HG02885 (cell line): ENCODE measurements around the gene LSMEM2.
"Not testable (repeated sequence)": the region's sequence is repeated elsewhere in the genome, so short reads cannot be mapped to it uniquely, and the experiment has no call there.

Source experiments
- ATAC-seq: cut with Tn5 transposase; IDR thresholded peaks from one replicate; pipeline ENCODE4 v1.9.1; 2021; ENCODE audit warnings: mild to moderate bottlenecking; ENCODE audit not compliant: unreplicated experiment, poor library complexity

The LSMEM2 gene

DNA sequence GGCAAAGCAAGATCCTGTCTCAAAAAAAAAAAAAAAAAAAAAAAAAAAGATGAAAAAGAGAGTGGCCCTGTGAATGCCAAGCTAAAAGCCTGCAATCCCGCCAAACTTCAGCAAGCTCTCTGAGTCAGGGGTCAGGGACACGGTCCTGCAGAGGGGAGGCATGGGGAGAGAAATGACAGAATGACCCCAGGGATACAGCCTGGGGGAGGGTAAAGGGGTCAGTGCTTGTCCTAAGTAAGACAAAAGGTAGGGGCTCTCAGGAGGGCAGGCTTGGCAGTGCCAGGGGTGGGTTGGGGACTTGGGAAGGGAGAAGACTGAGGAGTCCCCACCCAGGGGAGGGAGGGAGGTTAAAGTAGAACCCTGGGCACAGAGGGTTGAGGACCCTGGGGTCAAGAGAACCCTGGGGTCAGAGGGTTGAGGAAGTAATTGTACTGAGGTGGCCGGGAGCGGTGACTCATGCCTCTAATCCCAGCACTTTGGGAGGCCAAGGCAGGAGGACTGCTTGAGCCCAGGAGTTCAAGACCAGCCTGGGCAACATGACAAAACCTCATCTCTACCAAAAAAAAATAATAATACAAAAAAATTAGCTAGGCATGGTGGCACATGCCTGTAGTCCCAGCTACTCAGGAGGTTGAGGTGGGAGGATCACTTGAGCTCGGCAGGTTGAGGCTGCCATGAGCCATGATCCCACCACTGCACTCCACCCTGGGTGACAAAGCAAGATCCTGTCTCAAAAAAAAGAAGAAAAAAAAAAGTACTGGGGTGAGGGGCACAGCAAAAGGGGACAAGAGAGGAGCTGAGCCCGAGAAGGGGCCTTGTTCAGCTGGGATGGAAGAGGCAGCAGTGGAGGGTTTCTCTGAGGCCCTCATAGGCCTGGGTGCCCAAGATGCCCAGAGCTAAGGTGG lies 15.2 kb upstream of the LSMEM2 start:
- ATAC-seq: no peak

DNA sequence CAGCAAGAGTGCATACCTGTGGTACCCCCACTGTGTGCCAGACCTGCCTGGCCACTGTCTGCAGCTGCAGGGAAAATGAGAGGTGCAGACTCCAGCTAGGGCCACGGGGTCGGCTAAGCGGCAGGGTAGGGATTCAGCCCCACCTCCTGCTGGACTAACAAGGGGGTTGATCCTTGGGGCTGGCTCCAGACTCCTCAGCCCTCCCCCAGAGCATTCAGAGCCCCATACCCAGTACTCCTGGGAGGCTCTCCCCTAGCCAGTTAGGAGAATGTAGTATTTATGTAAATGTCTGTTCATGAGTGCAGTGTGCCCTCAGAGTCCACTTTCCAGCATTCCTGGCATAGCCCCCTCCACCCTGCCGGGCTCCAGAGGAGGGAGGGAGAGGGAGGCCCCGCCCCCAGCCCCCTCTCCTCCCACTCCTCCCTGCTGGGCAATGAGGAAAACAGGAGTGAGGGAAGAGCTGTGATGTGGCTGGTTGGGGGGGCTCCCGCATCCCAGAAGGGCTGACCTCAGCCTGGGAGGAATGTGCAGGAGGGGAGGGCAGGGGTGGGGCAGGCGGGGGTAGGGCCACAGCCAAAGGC lies 14.4 kb upstream of the LSMEM2 start:
- no peak for ATAC-seq

- ATAC-seq: no peak
Observed at GRCh38 chr3:50264964-50265485, 13.9 kb upstream of the LSMEM2 start.

GRCh38 chr3:50265571-50265970 lies 13.3 kb upstream of the LSMEM2 start:
- no peak for ATAC-seq

DNA sequence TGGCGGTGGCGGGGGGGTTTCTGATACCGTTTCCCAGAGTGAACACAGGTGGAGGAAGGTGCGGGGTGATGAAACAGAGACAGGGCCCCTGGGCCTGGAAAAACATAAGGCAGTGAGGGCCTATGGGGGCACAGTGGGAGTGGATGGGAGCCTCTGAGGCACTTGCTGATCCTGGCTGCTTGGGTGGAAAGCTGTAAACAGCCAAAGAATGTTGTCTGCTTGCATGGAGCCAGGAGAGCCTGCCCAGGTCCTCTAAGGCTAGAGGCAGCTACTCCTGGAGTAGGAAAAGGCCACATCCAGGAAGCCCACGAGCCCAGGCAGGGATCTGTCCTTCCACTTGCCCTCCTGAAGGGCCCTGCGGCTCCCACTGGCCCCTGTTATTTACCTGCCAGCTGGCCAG lies 12.9 kb upstream of the LSMEM2 start:
- no peak for ATAC-seq

DNA sequence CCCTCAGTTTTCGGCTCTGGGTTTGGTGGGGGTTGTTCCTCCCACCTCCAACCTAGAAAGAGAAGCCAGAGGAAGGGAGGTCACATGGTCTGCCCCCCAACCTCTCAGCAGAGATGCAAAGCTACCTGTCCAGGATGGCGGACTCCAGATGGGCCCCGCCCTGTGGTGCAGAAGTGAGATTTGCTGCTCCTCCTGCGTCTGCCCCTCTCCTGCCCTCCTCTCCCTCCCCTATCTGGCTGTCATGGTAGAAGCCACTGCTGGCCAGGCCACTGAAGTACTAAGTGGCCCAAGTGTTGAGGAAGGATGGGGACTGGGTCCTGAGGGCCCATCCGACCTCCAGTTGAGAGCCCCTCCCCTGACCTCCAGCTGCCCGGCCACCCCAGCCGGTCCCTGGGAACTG lies 12.1 kb upstream of the LSMEM2 start:
- no peak for ATAC-seq

DNA sequence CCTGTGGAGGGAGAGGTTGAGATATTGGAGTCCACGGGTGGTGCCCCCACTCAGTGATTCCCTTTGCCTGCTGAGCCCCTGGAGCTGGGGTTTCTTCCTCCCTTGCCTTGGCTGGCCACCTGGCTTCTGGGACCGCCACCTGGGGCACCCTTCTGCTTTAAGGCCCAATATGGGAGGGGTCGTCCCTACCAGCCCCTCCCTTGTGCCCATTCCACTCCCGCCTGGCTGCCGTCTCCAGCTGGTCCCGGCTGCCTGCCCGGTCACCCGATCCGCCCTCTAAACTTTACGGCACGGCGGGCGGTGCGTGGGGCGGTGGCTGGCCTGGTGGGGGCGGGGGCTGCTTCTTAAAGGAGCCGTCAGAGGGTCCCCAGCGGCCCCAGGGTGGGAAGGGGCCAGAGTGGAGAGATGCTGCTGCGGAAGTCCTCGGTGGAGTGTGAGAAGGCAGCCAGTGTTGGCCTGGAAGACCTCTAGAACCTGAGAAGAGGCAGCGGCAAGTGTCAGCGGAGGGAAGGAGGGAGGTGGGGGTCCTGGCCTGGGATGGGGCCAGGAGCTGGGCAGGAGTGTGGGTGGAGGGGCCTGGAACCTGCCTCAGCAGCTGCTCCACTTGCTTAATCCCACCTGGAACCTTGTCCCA lies 11.5 kb upstream of the LSMEM2 start:
- ATAC-seq: no peak

DNA sequence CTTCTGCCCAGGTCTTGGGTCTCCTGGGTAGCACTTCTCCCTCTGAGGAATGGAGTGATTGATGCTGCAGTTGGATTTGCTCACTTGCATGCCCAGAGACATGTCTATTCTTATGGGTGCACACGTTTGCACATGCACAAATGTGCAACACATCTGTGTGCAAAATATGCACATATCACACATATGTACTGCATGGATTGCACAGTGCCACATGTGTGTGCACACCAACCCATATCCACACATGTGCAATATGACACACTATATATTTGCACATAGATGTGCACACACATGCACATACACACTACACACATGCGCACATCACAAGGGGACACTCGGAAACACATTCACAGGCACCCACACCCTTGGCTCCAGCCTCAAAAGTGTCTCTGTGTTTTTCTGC lies 10.6 kb upstream of the LSMEM2 start:
- no peak for ATAC-seq

DNA sequence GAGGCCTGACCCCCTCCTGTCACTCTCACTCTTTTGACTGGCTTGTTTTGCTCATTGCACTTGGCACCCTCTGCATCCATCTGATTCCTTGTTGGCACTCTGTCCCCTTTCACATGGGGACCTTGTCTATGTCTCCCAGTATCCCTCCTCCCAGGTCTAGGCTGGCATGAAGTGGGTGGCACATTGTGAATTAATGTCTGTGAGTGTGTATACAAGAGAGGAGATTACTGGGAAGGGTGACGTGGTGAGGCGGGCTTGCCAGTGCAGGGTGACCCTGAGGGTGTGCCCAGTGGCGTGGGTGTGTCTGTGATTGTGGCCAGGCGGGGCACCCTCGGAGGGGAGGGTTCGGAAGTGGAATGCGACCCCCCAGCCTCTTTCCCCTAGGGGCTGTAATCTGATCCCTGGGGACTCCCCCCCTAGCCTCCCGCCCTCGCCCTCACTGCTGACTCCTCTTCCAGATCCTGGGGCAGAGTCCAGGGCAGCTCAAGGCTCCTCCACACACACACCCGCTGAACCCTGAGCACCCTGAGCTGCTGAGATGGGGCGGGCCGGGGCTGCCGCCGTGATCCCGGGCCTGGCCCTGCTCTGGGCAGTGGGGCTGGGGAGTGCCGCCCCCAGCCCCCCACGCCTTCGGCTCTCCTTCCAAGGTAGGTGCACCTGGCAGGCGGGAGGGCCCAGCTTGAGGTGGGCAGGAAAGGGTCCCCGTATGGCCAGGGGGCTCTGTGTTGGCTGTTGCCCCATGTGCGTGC lies 10.0 kb upstream of the LSMEM2 start, which contains the start of gene SEMA3B:
Gene SEMA3B (plus strand): TSS at position 445 of the 749 bp plus-strand sequence. CDS start 94 bp downstream, at position 539.
- no peak for ATAC-seq

DNA sequence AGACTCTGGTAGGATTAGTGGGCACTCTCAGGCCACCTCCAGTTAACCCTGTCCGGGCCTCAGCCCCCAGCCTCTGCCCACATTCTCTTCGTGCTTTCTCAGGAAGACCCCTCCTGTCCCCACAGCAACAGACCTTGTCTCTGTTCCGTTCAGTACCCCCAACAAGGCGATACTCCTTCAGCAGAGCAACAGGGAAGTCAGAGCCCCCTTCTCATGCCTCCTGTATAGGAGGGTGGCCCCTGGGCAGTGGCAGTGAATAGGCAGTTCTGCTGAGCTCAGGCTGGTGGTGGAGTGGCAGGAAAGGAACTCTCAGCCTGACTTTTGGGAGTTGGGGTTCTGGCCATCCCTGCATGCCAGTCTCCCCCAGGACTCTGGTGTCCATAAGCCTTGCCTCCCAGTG lies 9.4 kb upstream of the LSMEM2 start:
- no peak for ATAC-seq

DNA sequence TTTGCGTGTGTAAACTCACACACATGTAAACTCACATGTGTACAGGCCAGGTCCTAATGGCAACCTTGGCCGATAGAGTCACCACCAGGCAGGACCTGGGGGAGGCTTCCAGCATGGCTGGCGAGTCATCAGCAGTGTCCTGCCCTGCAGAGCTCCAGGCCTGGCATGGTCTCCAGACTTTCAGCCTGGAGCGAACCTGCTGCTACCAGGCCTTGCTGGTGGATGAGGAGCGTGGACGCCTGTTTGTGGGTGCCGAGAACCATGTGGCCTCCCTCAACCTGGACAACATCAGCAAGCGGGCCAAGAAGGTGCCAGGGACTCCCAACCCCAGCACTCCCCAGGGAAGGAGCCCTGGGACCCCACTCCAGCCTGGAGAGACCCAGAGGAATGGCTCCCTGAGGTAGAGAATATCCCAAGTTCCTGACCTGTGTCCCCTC lies 8.9 kb upstream of the LSMEM2 start:
- ATAC-seq: no peak

- no peak for ATAC-seq
Observed at GRCh38 chr3:50270422-50271224, 8.3 kb upstream of the LSMEM2 start.

DNA sequence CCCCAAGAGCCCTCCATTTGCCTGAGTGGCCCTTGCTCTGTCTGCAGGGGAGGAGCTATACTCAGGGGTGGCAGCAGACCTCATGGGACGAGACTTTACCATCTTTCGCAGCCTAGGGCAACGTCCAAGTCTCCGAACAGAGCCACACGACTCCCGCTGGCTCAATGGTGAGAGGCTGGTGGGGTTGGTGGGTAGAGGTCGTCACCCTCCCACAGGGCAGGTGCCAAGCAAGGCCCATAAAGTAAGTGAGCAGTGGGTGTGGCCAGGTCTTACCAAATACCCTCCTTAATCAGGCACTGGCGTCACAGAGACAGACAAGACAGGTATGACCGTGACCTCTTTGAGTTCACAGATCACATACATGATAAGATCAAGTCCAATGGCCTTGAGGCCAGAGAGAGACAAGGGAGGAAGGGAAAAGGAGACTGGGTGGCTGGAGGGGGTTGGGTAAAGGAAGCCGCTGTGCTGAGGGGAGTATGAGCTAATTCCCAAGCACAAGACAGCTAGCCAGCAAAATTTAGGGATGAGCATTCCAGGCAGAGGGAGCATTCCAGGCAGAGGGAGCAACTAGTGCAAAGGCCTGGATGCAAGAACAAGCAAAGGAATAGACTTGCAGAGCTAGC lies 7.5 kb upstream of the LSMEM2 start:
- no peak for ATAC-seq

DNA sequence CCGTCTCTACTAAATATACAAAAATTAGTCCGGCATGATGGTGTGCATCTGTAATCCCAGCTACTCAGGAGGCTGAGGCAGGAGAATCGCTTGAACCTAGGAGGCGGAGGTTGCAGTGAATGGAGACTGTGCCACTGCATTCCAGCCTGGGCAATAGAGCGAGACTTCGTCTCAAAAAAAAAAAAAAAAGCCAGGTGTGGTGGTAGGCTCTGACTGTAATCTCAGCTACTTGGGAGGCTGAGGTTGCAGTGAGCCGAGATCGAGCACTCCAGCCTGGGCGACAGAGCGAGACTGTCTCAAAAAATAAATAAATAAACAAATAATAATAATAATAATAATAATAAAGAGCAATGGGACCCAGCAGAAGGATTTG lies 6.4 kb upstream of the LSMEM2 start:
- ATAC-seq: not testable (repeated sequence)

GRCh38 chr3:50272911-50273688 lies 5.8 kb upstream of the LSMEM2 start:
- peak; percentile 86 for ATAC-seq

GRCh38 chr3:50273689-50274065 lies 5.2 kb upstream of the LSMEM2 start:
- ATAC-seq: no peak

- ATAC-seq: no peak
Observed at GRCh38 chr3:50274371-50275104, 4.3 kb upstream of the LSMEM2 start.
